DMS79 (cell line): ENCODE measurements around the gene USP10.

Experiments
- DNase-seq: peaks from one replicate; lab custom pipeline; 2025; lab: John Stamatoyannopoulos, UW

USP10 gene

DNA sequence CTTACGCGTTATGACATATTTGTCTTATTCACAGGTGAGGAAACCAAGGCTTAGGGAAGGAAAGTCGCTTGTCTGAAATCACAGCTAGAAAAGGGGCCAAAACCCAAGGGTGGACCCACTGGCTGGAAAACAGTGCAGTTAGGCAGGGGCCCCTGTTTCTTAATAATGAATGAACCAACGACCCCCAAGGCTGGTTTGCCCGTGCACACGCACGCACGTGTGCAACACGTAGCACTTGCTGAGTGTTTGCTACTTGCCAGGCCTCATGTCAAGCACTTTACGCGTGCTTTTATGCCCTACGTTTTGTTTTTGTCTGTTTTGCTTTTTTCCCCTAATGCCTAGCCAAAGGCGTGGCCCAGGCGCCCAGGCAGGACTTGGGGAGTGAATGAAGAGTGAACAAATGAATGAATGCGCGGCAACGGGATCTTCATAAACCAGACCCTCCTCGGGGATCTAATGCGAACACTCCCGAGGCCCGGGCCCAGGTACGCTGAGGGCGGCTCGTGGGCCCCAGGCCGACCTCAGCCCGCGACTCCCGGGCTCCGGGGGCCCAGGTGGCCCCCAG lies 571 bp upstream of the USP10 start:
- DNase-seq, result no peak

DNA sequence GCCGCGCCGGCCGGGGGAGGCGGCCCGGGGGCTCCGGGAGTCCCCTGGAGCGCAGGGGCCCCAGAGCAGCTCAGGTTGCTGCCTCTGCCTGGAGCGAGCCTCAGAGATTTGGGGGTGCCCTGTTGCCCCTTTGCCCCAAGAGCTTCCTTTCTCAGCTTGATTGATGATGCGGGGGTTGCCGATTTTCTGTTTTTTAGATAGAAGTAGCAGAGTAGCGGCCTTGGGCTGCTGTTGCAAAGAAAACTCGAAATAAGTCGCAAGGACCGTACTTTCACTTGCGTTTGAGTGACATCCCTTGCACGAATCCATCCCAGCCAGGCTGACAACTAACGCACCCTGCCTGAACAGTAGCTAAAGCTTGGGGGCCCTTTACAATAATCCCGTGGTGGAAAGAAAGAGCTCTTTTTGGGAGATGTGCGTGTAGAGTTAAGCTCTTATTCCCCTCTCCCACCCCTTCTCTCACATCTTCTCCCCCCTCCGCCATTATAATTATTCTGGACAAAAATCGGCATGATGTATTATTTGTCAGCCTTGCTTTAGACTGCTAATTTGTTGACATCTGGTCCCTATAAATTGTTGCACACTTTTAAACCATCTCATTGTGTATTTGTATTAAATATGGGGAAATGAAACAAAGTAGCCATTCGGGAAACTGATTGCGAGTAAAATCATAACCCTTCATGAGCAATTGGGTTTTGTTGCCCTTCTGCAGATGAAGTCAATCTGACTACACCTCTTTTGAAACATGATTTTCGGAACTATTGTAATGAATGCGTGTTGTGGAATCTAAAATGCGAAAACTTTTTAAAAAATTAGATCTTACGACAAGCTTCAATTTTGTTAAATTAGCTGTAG lies 873 bp downstream of the USP10 start:
- no peak for DNase-seq

DNA sequence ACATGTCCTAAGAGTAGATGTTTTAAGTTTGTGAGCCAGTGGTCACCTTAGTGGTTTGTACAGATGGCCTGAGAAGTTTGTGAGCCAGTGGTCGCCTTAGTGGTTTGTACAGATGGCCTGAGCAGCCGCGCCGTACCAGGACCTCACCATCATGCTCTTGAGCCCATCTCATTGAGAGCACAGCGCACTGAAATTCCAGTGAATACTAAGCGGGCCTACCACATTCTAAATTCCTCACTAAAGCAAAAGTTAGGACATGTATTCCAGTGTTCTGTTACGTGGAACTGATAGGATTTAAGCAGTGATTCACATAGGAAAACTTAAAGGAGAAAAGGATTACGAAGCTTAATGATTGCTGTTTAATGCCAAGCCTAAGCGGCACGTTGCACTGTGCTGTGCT lies 3.9 kb downstream of the USP10 start:
- DNase-seq, result no peak

DNA sequence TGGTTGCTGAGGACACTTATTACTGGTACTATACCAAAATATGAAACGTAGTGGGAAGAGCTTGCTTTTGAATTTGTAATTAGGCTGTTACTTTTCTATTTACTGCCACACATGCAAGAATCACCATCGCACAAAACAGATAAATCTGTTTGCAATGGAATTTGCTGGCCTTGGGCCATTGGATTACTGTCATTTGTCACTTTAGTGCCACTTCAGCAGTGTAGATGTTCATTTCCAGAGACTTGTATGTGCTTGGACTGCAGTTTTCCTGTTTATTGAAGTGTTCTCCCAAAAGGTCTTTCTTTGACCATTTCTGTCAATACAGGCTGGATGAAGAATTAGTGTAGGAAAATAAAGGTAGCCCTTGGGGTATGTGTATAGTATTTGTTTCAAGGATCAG lies 4.5 kb downstream of the USP10 start:
- DNase-seq, result no peak

DNA sequence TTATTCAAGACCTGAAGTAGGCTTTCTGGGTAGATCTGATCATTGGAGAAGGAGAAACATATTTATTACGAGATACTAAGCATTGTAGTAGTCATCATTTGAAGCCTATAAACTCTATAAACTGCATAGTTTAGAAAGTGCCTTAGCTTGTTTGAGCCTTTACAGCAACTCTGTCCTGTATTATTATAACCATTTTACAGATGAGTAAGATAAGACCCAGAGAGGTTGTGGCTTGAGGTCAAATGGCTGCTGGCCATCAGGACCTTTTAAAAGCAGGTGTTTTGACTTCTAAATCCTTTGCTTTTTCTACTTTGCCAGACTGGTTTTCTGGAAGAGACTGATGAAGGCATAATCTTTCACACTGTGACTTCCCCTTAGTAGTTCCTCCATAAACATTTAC lies 7.1 kb downstream of the USP10 start:
- DNase-seq, result no peak

DNA sequence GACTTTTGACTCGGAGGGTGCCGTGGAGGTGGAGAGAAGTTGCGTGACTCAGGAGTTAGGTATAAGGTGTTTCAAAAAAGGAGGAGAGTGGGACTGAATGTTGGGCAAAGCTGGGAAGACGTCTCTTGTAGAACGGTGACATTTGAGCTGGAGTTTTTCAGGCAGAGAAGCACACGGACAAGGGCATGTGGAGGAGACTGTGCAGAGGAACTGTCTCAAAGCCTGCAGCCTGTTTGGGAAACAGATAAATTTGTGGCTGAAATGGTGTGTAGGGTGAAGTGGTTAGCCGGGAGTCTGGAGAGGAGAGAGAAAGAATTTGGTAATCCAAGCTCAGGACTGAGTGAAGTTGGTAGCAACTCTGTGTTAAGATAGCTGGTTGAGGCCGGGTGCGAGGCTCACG lies 9.8 kb downstream of the USP10 start:
- DNase-seq, result no peak

DNA sequence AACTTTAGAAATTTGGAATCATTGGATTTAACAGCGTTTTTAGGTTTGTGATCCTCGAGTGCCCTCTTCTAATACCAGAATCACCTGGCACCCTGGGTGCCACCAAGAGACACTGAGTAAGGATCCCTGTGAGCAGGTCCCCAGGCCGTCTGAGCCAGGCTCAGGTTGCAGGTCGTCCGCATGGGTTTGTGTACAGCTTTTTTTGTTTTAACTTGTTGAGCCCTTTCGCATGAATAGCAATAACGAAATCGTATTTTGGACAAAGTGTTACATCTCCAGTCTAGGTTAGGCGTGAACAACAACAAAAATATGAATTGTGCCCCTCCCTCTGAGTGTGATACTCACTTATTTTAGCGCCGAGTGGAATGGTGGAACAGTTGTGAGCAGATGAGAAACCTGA lies 10.9 kb downstream of the USP10 start:
- DNase-seq, result no peak

DNA sequence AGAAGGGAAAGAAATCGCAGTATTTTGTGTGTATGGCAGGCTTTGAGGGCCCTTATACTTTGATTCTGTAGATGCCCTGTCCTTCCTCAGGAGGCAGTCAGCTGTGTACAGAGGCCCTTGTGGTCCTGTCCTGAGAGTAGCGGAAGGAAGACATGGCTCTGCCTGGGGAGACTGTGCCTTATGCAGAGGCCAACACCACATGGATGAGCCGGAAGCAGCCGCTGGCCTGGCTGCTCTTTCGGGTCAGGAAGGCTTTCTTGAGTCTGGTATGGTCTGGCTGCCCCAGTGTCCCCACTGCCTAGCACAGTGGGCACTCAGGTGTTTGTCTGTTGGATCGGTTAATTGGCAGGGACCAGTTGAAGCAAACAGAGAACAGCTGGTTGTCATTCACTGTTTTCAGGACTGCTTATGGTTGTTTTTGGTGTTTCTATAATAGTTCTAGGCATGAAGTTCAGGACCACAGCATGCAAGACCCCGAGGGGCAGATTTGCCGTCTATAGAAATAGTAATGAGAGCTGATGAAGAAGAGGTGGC lies 12.4 kb downstream of the USP10 start:
- no peak for DNase-seq

DNA sequence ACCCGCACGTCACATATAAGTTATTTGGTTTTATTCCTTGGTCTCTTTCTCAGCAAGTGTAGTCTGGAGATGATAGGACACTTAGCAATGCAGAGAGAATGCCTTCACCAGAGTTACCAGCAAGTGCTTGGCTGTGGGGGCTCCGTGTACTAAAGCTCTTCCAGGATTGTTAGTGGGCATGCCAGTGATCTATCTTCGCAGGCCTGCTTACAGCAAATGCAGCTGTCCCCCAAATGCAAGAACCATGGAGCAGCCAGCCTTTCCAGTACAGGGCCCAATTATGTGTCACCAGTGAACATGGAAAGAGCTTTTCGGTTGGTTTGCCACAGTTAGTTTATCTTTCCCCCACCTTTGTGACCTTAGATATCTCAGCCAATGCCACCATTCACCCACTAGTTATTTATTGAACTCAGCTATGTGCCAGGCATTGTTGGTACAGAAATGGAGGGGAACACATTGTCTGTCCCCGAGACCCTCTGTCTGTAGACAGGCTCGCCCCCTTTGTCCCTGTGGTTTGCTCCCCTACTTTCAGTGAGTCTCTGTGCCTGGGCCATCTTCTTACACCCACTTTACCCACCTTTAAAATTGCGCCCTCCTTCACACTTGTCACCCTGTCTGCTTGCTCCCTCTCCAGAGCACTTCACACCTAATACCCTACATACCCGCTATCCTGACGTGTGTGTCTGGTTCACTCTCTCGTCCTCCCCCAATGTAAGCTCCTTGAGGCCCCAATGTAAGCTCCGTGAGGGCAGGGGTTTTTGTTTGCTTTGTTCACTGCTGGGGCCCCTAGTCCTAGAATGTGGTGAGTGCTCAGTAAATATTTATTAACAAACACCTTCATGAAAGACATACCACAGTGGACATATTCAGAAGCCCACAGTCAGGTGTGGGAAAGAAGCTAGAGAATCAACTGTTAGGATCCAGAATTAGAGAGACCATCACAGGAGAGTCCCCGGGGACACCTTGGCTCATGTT lies 13.3 kb downstream of the USP10 start:
- no peak for DNase-seq

DNA sequence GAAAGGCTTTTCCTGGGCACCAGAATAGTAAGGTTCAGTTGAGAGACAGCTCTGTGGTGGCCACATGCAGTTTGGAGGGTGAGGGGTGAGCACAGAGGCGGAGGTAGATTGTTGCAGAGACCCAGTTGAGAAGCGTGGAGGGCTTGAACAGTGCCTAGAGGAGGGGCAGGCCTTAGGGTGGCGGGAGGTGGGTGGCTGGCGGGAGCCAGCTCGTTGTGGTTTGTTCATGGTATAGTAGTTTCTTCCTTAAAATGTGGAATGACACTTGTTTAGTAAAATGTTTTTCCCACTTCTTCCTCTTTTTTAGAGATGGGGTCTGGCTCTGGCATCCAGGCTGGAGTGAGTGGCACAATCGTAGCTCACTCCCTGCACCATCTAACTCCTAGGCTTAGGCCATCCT lies 14.2 kb downstream of the USP10 start:
- DNase-seq, result no peak

DNA sequence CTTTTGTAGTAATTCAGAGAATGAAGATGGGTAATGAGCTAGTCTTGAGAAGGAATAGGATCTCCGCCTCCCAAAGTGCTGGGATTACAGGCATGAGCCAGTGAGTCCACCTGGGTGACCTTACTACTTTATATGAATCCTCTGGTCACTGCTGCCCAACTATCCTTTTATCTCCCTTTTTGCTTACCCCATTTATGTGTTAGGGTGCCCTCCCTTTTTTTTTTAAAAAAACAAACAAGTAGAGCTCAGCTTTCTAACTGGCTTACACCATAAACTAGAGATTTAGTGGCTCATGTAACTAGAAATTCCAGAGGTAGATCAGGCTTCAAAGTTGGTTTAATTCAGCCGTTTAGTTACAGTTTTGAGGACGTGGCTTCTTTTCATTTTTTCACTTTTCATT lies 15.6 kb downstream of the USP10 start:
- no peak for DNase-seq

DNA sequence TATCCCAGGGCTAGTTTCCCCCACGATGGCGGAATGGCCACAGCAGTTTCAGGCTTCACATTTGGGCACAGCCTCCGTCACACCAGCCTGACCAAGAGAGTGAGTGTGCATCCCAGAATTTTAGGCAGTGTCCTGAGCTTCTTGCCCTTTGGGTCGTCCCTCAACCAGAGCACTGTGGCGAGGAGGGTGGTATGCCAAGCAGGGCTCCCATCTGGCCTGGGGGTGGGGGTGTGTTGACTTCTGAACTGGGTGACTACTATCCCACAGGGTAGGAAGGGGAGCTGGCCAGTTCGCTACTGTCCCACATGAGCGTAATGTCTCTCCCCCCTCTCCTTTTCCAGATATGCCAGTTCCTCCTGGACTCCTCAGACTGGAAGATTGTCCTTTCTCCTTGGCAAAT lies 16.1 kb downstream of the USP10 start:
- no peak for DNase-seq

DNA sequence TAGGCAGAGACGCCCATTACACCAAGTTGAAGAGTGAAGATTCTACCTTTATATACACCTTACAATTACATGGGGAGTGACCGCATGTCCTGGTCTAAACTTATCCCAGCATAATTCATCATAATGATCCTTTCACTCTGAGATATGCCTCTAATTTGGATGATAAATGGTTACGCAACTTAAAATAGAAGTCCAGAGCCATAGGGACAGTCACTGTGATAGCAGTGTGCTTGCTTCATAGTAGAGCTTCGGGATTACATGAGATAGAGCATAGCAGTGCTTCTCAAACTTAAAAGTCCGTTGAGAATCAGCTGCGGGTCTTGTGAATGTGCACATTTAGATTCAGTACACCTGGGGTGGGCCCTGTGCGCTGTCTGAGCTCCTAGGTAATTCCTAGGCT lies 16.9 kb downstream of the USP10 start:
- no peak for DNase-seq

DNA sequence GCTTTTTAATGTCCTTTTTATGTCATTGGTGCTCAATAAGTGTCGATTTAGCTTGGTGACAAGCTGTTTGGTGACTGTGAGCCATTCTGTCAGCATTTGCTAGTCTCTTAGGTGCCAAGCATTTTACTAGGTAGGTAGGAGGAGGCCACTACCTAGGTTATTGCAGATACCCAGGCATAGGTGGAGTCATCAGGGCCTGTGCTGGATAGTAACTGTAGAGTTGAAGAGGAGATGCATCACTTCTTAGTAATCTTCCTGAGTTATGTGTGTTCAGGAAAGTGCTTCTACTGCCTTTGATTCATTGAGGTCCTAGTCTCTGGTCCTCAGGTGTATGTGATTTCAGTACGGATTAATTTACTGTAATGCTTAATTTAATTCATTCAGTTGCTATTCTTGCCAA lies 17.7 kb downstream of the USP10 start:
- no peak for DNase-seq

DNA sequence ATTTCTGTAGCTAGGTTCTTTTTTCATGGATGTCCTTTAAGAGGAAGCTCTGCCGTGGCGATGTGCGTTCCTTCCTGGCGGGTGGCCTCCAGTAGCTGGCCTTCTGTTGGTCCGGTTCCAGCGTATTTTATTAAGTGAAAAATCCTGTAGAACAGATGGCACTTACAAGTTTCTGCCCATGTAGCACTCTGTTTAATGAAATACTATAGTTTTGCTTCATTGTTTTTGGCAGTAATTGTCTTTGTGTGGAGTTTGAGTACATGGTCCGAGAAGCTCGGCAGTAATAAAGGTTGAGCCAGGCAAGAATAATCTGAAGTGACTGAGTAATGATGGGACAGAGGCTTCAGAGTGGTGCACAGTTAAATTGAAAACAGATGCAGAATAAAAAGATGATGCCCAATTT lies 20.4 kb downstream of the USP10 start:
- DNase-seq, result no peak

DNA sequence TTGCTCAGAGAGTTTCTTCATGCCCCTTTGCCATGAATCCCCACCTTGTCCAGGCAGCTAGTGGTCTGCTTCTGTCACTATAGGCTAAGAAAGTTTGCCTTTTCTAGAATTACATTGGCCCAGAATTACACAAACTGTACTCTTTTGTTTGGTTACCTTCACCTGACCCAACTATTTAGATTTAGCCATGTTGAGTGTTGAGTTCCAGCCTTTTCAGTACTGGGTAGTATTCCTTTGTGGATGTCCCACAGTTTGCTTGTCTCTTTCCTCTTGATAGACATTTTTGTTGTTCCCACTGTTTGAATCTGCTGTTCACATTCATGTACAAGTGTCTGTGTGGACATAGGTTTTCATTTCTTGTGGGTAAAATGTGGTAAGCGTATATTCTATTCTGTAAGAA lies 22.3 kb downstream of the USP10 start:
- no peak for DNase-seq

DNA sequence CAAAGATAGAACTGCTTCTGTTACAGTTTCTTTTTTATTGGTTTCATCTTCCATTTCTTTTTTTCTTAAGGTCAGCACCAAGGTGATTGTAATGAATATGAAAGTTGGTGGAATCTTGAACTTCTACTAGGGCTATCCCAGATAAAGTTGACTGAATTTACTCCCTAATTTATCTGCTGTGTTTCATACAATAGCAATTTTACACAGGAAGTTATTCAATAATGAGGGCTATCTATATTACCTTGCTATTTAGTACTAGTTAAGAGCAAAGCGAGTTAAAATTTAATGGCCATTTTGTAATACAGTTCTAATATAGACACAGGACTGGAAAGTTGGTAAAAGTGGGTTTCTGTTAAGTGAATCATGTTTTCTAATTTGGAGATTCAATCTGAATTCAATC lies 24.1 kb downstream of the USP10 start:
- DNase-seq, result no peak

DNA sequence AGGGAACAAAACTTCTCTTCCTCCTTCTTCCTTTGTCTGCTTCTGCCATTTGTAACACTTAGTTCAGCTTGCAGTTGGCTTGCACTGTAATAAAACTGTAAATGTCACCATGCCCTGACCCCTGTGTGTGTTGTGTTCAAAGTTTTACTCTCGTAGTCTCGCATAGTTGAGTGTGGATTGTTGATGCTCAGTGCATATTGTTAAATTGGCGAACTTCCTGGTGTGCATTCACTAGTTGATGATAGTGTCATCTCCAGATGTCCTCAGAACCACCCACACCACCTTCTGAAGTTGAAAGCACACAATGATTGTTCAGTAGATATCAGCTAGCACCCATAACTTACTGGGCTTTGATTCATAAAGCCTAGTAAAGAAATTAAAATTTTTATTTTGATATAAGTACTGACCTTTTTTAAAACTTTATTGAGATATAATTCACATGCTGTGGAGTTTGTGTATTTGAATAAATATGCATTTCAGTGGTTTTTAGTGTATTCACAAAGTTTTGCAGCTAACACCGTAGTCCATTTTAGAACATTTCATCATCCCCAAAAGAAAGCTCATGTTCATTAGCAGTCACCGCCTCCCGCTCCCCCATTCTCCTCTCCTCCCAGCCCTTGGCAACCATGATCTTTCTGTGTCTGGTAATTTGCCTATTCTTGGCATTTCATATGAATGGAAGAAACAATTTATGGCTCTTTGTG lies 25.0 kb downstream of the USP10 start:
- no peak for DNase-seq

DNA sequence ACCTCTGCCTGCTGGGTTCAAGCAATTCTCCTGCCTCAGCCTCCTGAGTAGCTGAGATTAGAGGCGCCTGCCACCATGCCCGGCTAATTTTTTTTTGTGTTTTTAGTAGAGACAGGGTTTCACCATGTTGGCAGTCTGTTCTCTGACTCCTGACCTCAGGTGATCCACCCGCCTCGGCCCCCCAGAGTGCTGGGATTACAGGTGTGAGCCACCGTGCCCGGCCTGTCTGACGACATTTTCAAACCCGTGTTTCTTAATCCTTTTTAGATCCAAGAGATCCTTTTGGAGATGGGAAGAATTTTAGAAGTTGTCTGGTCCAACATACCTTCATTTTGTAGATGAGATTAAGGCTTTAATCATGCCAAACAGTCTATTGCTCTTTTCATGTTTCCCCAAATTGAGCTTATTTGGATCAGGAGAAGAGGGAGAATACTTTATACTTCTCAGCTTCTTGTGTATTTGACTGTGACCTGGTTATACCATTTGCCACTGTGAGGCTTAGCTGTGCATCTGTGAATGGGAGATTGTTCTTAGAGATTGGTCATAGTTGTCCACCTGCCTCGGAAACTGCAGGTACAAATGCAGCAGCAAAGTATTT lies 25.8 kb downstream of the USP10 start:
- DNase-seq, result no peak

DNA sequence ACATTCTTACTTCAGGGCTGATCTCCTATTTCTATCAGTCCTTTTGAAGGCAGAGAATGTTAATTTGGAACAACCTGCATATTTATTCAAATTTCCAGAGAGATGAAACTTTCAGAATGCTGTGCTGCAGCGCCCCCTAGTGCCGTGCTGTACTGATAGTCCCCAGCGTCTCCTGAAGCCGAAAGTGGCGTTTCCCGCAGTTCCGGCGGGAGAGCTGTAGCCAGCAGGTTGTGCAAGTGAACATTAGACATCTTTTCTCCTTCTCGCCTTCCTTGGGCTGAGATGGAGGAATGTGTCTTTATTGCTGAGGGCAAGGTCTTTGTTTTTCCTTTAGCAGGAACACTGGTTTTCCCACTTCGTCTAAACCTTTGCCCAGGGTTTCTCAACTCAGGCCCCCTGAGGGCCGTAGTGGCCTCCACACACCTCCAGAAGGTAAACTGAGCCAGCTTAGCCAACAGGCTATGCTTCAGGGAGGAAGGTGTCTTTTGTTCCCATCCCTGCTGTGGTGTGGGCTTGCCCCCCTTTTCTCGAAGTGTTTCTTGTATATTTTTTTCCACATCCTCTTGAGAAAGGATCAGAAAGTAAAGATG lies 26.4 kb downstream of the USP10 start:
- peak; percentile 15 for DNase-seq
